Mesenchymal stem cell (in vitro differentiated cells and primary cell): ENCODE measurements around the gene HBG2.

Source experiments
- DNase-seq: peaks from one replicate; pipeline ENCODE4 v3.0.0-alpha.2; 2013
- H2AFZ ChIP-seq: one replicate; pipeline ENCODE4 v1.6.1; 2013; ENCODE audit warnings: low read depth, mild to moderate bottlenecking, control low read depth, inconsistent platforms, low read length, moderate library complexity
- H2AK5ac ChIP-seq: 2 replicates; pipeline ENCODE4 v1.6.1; 2013; ENCODE audit warnings: low read length, moderate library complexity, mild to moderate bottlenecking, inconsistent platforms; ENCODE audit not compliant: severe bottlenecking
- H2BK120ac ChIP-seq: one replicate; pipeline ENCODE4 v1.6.1; 2013; ENCODE audit warnings: low read depth, mild to moderate bottlenecking, inconsistent platforms, low read length, moderate library complexity
- H2BK12ac ChIP-seq, 2 experiments: one replicate each; pipeline ENCODE4 v1.6.1; 2013; ENCODE audit warnings: inconsistent platforms in 2 of 2, low read length in 2 of 2, mild to moderate bottlenecking in 2 of 2, moderate library complexity in 2 of 2, control low read depth in 1 of 2
- H2BK15ac ChIP-seq: one replicate; pipeline ENCODE4 v1.6.1; 2013; ENCODE audit warnings: mild to moderate bottlenecking, low read depth, inconsistent platforms; ENCODE audit not compliant: poor library complexity, severe bottlenecking
- H2BK5ac ChIP-seq: 2 replicates; pipeline ENCODE4 v1.6.1; 2013; ENCODE audit warnings: low read depth, mild to moderate bottlenecking, low read length, control low read depth, inconsistent platforms; ENCODE audit not compliant: poor library complexity, severe bottlenecking
- H3K14ac ChIP-seq, 2 experiments: one replicate each; pipeline ENCODE4 v1.6.1; 2013; ENCODE audit warnings: inconsistent platforms in 2 of 2, low read length in 2 of 2, control low read depth in 1 of 2, mild to moderate bottlenecking in 1 of 2, moderate library complexity in 1 of 2
- H3K18ac ChIP-seq, 2 experiments: one replicate each; pipeline ENCODE4 v1.6.1; 2013; ENCODE audit warnings: inconsistent platforms in 2 of 2, low read length in 2 of 2, control low read depth in 1 of 2, low read depth in 1 of 2, mild to moderate bottlenecking in 1 of 2
- H3K23ac ChIP-seq, 2 experiments: one replicate each; pipeline ENCODE4 v1.6.1; 2013; ENCODE audit warnings: inconsistent platforms in 2 of 2, low read length in 2 of 2, mild to moderate bottlenecking in 2 of 2, moderate library complexity in 2 of 2, control low read depth in 1 of 2
- H3K27ac ChIP-seq: 2 replicates; pipeline ENCODE4 v1.5.1; 2013; ENCODE audit warnings: mild to moderate bottlenecking, moderate library complexity, low read length, control low read depth, inconsistent platforms; ENCODE audit not compliant: poor library complexity, severe bottlenecking
- H3K27me3 ChIP-seq, 2 experiments: 2 replicates each; pipeline versions ENCODE4 v1.6.1 to v1.7.0; 2013; ENCODE audit warnings: low read length in 2 of 2, mild to moderate bottlenecking in 2 of 2, moderate library complexity in 2 of 2, control low read depth in 1 of 2, inconsistent platforms in 1 of 2; ENCODE audit not compliant: control insufficient read depth in 1 of 2, insufficient read depth in 1 of 2
- H3K36me3 ChIP-seq, 2 experiments: 2 replicates each; pipeline versions ENCODE4 v1.6.1 to v1.7.0; 2013; ENCODE audit warnings: low read length in 2 of 2, control low read depth in 1 of 2, inconsistent platforms in 1 of 2, low read depth in 1 of 2, mild to moderate bottlenecking in 1 of 2; ENCODE audit not compliant: insufficient read depth in 2 of 2, control insufficient read depth in 1 of 2
- H3K4ac ChIP-seq, 2 experiments: one replicate each; pipeline ENCODE4 v1.6.1; 2013; ENCODE audit warnings: inconsistent platforms in 2 of 2, low read length in 2 of 2, mild to moderate bottlenecking in 2 of 2, moderate library complexity in 2 of 2, control low read depth in 1 of 2, low read depth in 1 of 2
- H3K4me1 ChIP-seq: 2 replicates; pipeline ENCODE4 v1.6.1; 2013; ENCODE audit warnings: low read depth, low read length, control low read depth; ENCODE audit not compliant: control insufficient read depth, insufficient read depth
- H3K4me2 ChIP-seq: 2 replicates; pipeline ENCODE4 v1.6.1; 2013; ENCODE audit warnings: low read length, mild to moderate bottlenecking, inconsistent platforms; ENCODE audit not compliant: poor library complexity, severe bottlenecking
- H3K4me3 ChIP-seq, 2 experiments: 2 replicates each; pipeline versions ENCODE4 v1.5.1 to v1.7.0; 2013; ENCODE audit warnings: low read length in 2 of 2, mild to moderate bottlenecking in 2 of 2, control low read depth in 1 of 2, low read depth in 1 of 2; ENCODE audit not compliant: insufficient read depth in 1 of 2
- H3K79me1 ChIP-seq: replicated peaks from 2 replicates; pipeline ENCODE4 v1.6.1; 2013; ENCODE audit warnings: mild to moderate bottlenecking, control low read depth, low read length, inconsistent platforms; ENCODE audit not compliant: poor library complexity, severe bottlenecking
- H3K9ac ChIP-seq: 2 replicates; pipeline ENCODE4 v1.7.0; 2013; ENCODE audit warnings: mild to moderate bottlenecking, low read length, moderate library complexity
- H3K9me3 ChIP-seq: 2 replicates; pipeline ENCODE4 v1.7.0; 2013; ENCODE audit warnings: mild to moderate bottlenecking, low read length; ENCODE audit not compliant: control insufficient read depth
- H4K8ac ChIP-seq: one replicate; pipeline ENCODE4 v1.6.1; 2013; ENCODE audit warnings: inconsistent platforms, mild to moderate bottlenecking, low read length, moderate library complexity
- H4K91ac ChIP-seq: one replicate; pipeline ENCODE4 v1.6.1; 2013; ENCODE audit warnings: mild to moderate bottlenecking, low read length, inconsistent platforms
- WGBS: methylation state at CpG from one replicate; pipeline ENCODE4 v1.1.7; 2013; ENCODE audit warnings: mixed read lengths; 5-methylcytosine and 5-hydroxymethylcytosine counted together

Gene HBG2

GRCh38 chr11:5204787-5205186 is 49.8 kb downstream of the HBG2 start:
- Histone ChIP-seq H2BK120ac (no peak overlapping the region), H3K9ac (no peak overlapping the region), H4K91ac (no peak overlapping the region), H3K27me3 (no peaks in the 10 kb centered on the region), H3K4ac (no peak overlapping the region), H3K27ac (no peak overlapping the region), H3K4me3 (no peak overlapping the region), H3K36me3 (no peaks in the 10 kb centered on the region), H2BK12ac (no peak overlapping the region), H2AK5ac (no peak overlapping the region), H3K4me1 (no peaks in the 10 kb centered on the region), H3K18ac (no peak overlapping the region), H3K4me2 (no peak overlapping the region), H2BK5ac (no peak overlapping the region), H3K9me3 (no peaks in the 10 kb centered on the region), H3K23ac (no peak overlapping the region), H3K79me1 (no peaks in the 10 kb centered on the region), H3K14ac (no peak overlapping the region), H2BK15ac (no peak overlapping the region), H4K8ac (no peak overlapping the region), H2AFZ (no peak overlapping the region)
- peak; percentile 77 for DNase-seq
- WGBS, result no CpG with 5 or more reads among the region's 1 CpG

GRCh38 chr11:5203366-5203765 is 51.2 kb downstream of the HBG2 start:
- Histone ChIP-seq H3K18ac (no peak overlapping the region), H3K36me3 (no peaks in the 10 kb centered on the region), H4K8ac (no peak overlapping the region), H3K4me1 (no peaks in the 10 kb centered on the region), H2BK12ac (no peak overlapping the region), H3K4ac (no peak overlapping the region), H2BK120ac (no peak overlapping the region), H3K9me3 (no peaks in the 10 kb centered on the region), H3K4me2 (no peak overlapping the region), H2BK5ac (no peak overlapping the region), H3K4me3 (no peak overlapping the region), H3K9ac (no peak overlapping the region), H2AFZ (no peak overlapping the region), H3K79me1 (no peaks in the 10 kb centered on the region), H3K27me3 (no peaks in the 10 kb centered on the region), H2AK5ac (no peak overlapping the region), H3K27ac (no peak overlapping the region), H3K14ac (no peak overlapping the region), H4K91ac (no peak overlapping the region), H2BK15ac (no peak overlapping the region), H3K23ac (no peak overlapping the region)
- 94% methylated on average over 2 of the region's 2 CpGs for WGBS
- DNase-seq, result no peak
